NOMO-1 treated with DMSO at 0.1 percent for 48 hours (cell line): ENCODE results near the gene CRYGB.
A peak's percentile ranks its signal among the peaks of the same experiment; 100 is the strongest.
"Not testable (repeated sequence)": the region's sequence is repeated elsewhere in the genome, so short reads cannot be mapped to it uniquely, and the experiment has no call there.

Experiments used
- DNase-seq: peaks from one replicate; lab custom pipeline; 2025; ENCODE audit not compliant: unreplicated experiment; lab: John Stamatoyannopoulos, UW

CRYGB gene

GRCh38 chr2:208150956-208151355 is 5.0 kb upstream of the CRYGB start:
- DNase-seq: peak; percentile 48

- no peak for DNase-seq
Observed at GRCh38 chr2:208150094-208150493, 4.1 kb upstream of the CRYGB start.

- DNase-seq: no peak
Observed at GRCh38 chr2:208148803-208149202, 2.8 kb upstream of the CRYGB start.

GRCh38 chr2:208147759-208148158 is 1.8 kb upstream of the CRYGB start:
- no peak for DNase-seq

GRCh38 chr2:208147008-208147407 is 1.1 kb upstream of the CRYGB start:
- DNase-seq: no peak

GRCh38 chr2:208142925-208143799 is 2.8 kb downstream of the CRYGB start:
- DNase-seq: no peak

GRCh38 chr2:208142240-208142924 is 3.6 kb downstream of the CRYGB start:
- DNase-seq: no peak

- no peak for DNase-seq
Observed at GRCh38 chr2:208139447-208139846, 6.5 kb downstream of the CRYGB start.

- not testable (repeated sequence) for DNase-seq
Observed at GRCh38 chr2:208138334-208138733, 7.6 kb downstream of the CRYGB start.

GRCh38 chr2:208136716-208137094 is 9.3 kb downstream of the CRYGB start:
- no peak for DNase-seq

GRCh38 chr2:208135794-208136715 is 9.9 kb downstream of the CRYGB start:
- DNase-seq: no peak

- peak; percentile 63 for DNase-seq
Observed at GRCh38 chr2:208134928-208135586, 10.9 kb downstream of the CRYGB start.

- no peak for DNase-seq
Observed at GRCh38 chr2:208130712-208131110, 15.2 kb downstream of the CRYGB start.

GRCh38 chr2:208129744-208130711 is 15.9 kb downstream of the CRYGB start, which contains the start of gene CRYGC:
CRYGC (minus strand) TSS chr2:208129828; CDS start chr2:208129792, 36 bp downstream.
- no peak for DNase-seq

GRCh38 chr2:208128136-208128535 is 17.8 kb downstream of the CRYGB start:
- no peak for DNase-seq

GRCh38 chr2:208127090-208127489 is 18.9 kb downstream of the CRYGB start:
- no peak for DNase-seq

- DNase-seq: no peak
Observed at GRCh38 chr2:208125251-208125650, 20.7 kb downstream of the CRYGB start.

- peak; percentile 14 for DNase-seq
Observed at GRCh38 chr2:208124013-208124715, 21.8 kb downstream of the CRYGB start, which contains the start of gene CRYGD. CRYGD (minus strand) TSS chr2:208124524; CDS start chr2:208124473, 51 bp downstream.

GRCh38 chr2:208122248-208122647 is 23.7 kb downstream of the CRYGB start:
- DNase-seq: no peak
